Activated CD8-positive, alpha-beta memory T cell treated with anti-CD3 and anti-CD28 coated beads, Interleukin-2, amount 50 U/mL, for 24 hours (primary cell): ENCODE results near the gene CCDC112.
A peak's percentile ranks its signal among the peaks of the same experiment; 100 is the strongest.
"Not testable (repeated sequence)": the region's sequence is repeated elsewhere in the genome, so short reads cannot be mapped to it uniquely, and the experiment has no call there.

Source experiments
- DNase-seq: peaks from one replicate; pipeline ENCODE4 v3.0.0-alpha.2; 2020; ENCODE audit errors: extremely low read depth

CCDC112 gene

DNA sequence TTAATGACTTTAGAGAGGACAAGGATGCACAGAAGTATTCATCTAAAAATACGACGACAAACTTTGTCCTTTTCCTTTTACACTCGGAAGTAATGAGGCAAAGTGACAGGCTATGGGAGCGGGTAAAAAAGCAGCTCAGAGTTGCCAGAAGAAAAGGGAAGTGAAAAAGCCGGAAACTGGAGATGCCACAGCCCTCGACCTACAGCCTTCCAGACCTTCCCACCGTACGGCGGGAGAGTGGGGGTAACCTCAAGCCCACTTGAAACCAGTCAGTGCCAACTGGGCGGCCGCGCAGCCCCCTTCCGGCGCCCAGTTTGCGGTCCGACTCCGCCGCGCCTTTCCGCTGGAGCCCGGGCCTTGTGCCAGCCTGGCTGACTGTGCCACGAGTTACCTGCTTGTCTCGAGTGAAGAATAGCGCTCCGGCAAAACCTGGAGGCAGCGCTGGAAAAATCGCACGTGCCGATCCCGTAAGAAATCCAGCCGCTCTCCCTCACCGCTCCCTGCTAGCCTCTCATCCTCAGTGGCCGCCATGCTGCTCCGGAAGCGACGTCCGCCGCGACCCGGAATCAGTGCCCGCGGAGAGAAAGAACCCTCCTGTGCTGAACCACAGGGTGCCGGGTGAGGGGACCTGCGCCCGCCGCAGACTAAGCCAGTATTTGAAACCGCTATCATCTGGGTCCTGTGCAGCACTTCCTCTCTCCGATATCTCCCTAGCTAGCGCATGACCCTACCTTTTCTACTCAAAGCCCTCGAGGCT is 34.0 kb downstream of the CCDC112 start, which contains the start of gene PGGT1B:
TSS of gene PGGT1B (minus strand) at position 557 of the 757 bp plus-strand sequence. CDS start at position 531, 26 bp downstream.
- peak; percentile 51 for DNase-seq

DNA sequence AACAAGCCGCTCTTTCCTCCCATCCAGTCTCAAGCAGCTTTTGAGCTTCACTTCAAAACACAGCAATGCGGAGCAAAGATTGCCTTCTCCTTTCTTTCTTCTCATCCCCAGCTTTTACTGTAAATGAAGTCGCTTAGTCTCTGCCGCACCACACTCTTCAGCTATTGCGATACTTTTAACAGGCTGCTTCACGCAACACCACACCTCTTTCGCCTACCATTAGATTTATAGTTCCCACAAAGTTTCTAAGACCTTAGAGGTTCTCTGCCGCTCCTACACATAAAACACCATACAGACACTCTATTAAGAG is 34.5 kb downstream of the CCDC112 start:
- DNase-seq = no peak

DNA sequence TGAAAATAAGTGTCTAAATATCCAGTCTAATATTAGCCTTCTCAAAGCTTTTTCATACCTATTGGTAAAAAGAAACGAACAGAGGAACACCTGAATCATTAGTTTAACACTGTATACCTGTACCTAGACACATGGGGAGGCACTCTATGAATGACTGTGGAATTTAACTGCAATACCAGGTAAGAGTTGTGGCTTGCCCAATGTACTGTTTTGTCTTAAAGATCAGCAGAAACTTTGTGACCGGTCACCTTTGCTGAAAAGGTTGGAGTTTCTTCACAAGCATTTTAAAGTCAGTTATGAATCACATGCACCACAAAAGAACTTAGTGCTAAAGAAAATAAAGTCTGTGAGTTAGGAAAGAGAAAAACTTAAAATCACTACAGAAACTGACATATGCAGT is 36.2 kb downstream of the CCDC112 start:
- DNase-seq = no peak

DNA sequence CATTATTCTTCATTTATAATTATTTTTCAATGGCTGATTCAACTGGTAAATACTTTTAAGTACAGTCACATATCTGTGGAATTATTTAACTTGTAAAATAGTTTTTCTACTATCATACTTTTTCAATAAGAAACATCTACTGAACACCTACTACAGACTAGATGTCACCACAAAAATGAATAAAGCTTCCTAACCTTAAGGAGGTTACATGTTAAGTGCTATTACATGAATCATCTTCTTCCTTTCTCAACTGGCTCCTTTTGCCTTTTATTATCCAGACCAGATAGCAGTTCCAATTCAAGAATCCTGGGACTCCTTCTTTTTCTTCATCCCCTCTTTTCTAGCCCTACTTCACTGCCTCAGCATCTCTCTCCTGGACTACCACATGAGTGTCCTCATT is 38.5 kb downstream of the CCDC112 start:
- no peak for DNase-seq

DNA sequence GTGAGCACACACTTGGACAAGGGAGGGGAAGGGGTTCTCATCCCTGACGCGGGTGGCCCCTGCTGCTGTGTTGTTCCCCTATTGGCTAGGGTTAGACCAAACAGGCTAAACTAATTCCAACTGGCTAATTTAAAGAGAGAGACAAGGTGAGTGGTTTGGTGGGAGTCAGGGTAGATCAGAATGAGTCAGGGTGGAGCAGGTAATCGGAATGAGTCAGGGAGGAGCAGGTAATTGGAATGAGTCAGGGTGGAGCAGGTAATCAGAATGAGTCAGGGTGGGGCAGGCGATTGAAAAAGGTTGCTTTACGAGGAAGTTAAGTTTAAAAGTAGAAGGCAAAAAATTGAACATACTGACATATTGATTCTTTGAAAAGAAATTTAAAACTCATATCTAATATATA is 47.1 kb downstream of the CCDC112 start:
- DNase-seq = not testable (repeated sequence)

DNA sequence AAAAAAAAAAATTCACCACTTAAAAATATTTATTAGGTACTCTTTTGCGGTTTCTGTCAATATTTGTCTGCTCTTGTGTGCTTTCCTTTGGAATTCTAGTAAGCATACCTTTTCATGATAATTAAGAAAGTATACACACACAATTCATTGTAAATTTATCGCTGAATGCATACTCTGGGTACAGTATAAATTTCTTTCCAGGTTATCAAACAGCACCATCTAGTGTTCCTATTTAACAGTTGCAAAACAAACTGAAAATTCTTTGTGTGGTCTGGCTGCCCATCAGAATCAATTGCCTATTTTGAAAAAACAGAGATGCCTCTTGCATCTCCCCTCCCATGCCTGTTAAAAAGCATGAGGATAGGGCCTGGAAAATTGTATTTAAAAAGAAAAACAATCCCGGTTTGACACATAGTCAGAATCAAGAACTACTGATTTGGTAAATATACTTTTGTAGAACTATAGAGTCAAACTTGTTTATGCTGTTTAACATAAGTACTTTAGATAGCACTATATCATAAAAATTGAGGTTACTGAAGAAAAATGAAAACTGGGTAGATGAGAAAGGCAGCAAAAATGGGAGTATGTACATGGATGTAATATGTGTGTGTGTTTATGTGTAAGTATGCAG is 50.0 kb downstream of the CCDC112 start:
- DNase-seq = no peak

DNA sequence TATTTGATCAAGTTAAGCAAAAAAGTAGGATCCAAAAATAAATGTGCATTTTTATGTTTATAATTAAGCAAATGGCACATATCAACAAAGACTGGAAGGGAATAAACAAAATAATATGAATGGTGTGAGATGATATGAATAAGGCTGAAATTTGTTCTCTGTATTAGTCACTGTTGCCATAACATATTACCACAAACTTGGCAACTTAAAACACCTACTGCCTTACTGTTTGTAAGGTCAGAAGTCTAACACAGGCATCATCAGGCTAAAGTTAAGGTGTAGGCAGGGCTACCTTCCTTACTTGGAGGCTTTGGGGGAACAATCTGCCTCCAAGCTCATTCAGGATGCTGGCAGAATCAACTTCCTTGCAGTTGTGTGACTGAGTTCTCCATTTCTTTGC is 53.0 kb downstream of the CCDC112 start:
- no peak for DNase-seq

DNA sequence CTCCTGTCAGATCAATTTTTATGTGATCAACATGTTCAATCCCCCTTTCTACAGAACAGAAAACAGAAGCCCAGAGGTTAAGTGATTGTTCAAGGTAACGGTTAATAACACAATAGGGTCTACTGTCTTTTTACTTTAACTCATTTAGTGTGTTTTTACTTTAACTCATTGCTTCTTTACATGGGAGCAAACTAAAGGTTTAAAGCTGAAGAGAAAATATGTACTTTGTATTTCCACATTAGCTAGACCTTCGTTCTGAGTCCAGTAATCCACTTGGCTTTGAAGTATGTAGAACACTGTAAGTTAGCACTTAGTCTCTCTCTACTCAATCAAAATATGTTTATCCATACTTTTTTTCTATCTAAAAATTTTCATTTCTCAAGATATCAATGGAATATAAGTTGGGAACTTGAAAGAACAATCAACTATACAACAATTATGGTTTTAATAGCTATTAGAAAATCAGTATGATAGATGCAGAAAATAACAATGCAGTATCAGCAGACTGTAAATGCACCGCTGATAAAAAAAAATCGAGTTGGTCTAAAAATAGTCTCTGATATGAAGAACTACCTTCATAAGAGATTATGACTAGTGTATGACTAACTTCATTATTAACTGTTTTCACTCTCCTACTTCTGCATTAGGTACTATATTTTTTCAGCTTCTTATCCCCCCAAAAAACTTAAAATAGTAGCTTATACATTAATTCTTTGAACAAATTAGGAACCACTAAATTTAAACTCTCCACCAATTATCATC is 54.4 kb downstream of the CCDC112 start:
- no peak for DNase-seq

DNA sequence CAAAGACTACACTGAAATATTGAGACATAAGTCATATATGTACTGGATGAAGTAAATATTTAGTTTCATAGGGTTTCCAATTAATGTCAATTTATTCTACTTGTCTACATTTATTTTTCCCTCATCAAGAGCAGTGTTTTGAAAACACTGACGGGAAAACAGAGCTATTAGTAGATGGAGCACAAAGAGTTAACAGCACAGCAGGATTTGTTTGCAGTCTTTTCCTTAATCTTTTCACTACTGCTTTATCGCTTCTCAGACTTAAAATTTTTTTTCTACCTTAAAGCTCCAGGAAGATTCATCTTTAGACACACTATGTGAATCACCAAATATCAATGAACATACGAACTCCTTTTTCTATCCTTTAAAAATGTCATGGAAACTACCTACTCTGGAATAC is 59.4 kb downstream of the CCDC112 start:
- no peak for DNase-seq

DNA sequence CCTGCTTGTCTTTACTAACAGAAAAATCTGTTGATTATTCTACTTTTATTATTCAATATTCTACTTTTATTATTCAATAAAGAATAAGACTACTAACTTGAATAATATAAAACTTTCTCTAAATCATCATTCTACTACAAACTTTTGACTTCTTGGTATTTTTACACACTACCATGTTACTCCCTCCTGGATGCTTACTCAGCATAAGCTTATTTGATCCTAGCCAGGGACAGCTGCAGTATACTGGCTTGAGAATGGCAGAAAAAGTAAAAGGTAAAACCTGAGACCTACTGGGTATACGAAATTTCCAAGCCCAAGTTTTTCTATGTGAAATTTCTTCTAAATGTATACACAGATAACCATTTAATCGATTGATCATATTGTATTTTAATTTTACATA is 59.9 kb downstream of the CCDC112 start:
- DNase-seq = no peak

DNA sequence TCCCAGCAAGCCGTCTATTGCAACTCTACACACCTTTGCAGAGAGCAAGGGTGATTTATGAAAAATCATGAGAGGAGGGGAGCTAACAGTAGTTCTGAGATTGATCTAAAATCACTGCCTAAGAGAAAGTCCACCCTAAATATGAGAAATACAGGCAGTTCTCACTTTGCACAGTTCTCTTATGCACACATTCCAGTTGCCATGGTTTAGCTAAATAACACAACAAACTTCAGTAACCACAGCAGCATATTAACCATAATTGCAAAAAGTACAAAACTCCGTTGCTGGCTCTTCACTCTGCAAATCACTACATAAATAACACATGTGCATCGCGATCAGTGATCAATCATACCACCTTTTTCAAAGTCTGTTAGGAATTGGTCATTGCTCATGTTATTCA is 64.9 kb downstream of the CCDC112 start:
- no peak for DNase-seq

DNA sequence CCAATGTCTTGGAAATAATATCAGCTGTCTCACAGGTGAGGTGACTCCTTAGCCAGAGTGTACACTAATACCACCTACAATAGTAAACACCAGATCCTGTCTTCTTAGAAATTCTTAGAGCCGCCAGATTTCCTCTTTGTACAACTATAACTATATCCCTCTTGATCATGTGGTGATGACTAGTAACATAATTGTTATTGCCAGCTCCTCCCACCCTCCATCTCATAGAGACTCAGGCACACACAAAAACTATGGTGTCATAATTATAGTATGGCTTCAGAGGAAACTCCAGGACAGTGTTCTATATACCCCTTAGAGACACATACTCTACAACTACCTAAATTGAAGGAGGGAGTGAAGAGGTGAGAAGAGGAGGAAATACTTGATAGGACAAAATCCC is 66.8 kb downstream of the CCDC112 start:
- DNase-seq = no peak

DNA sequence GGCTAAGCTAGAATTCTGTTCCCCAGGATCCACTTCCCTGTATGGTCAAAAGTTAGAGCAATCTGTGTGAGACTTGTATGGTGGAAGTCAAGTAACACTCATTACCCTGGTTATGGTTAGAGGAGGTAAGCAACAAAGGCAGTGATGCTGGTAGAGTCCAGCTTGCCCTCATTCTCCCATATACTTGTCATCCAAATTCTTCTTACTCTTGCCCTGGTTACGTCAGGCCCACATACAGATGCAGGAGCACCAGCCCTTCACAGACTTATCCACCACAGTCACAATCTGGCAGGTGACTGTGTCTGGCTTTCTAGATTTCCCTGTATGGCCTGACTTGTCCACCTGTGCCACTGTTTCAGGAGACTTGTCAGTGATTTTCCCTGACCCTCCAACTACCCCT is 69.2 kb downstream of the CCDC112 start:
- DNase-seq = no peak
